HL-60 (cell line): ENCODE data around the gene PRELP.

Source experiments
- DNase-seq, 2 experiments: peaks; one replicate each; pipeline ENCODE4 v3.0.0-alpha.2; 2010 to 2020; ENCODE audit warnings: low read depth in 1 of 2, low spot score in 1 of 2
- H3K27ac ChIP-seq: fragments of 250-450 bp; sonication (Bioruptor Pico); replicated peaks from 2 replicates; pipeline ENCODE4 v1.5.1; 2020; ENCODE audit warnings: mild to moderate bottlenecking, moderate library complexity
- H3K27me3 ChIP-seq: fragments of 250-450 bp; sonication (Bioruptor Pico); 2 replicates; pipeline ENCODE4 v1.5.1; 2021; ENCODE audit warnings: mild to moderate bottlenecking, moderate library complexity; ENCODE audit not compliant: insufficient read depth, poor library complexity, severe bottlenecking
- H3K4me3 ChIP-seq: replicated peaks from 2 replicates; pipeline ENCODE4 v1.5.1; 2011; ENCODE audit warnings: mild to moderate bottlenecking, control low read depth, low read length; ENCODE audit not compliant: insufficient read depth
- CTCF ChIP-seq: IDR thresholded peaks from one replicate; pipeline ENCODE4 v1.5.1; 2011; ENCODE audit warnings: low read length, control low read depth, inconsistent platforms; ENCODE audit not compliant: insufficient read depth
- GABPA ChIP-seq: IDR thresholded peaks from 2 replicates; pipeline ENCODE4 v1.6.1; 2012; ENCODE audit warnings: low read depth
- POLR2AphosphoS5 ChIP-seq: IDR thresholded peaks from 2 replicates; pipeline ENCODE4 v1.6.1; 2012; ENCODE audit warnings: low read depth
- REST ChIP-seq: IDR thresholded peaks from 2 replicates; pipeline ENCODE4 v1.6.1; 2012; ENCODE audit warnings: low read depth; ENCODE audit not compliant: insufficient replicate concordance
- SPI1 ChIP-seq: IDR thresholded peaks from 2 replicates; pipeline ENCODE4 v1.6.1; 2012; ENCODE audit warnings: low read depth, mild to moderate bottlenecking, borderline replicate concordance

The PRELP gene

GRCh38 chr1:203441766-203442165 lies 33.8 kb upstream of the PRELP start:
- no peak for DNase-seq
- Histone ChIP-seq H3K4me3 (no peak overlapping the region), H3K27ac (no peak overlapping the region), H3K27me3 (peaks cover 4% of the 10 kb centered on the region)
- TF ChIP-seq CTCF (no peak), POLR2AphosphoS5 (no peak), REST (no peak), SPI1 (no peak), GABPA (no peak)

- Histone ChIP-seq H3K27ac (no peak overlapping the region), H3K4me3 (no peak overlapping the region), H3K27me3 (peaks cover 4% of the 10 kb centered on the region)
- TF ChIP-seq CTCF: no peak
- no peak for TF ChIP-seq SPI1
- no peak for TF ChIP-seq GABPA
- TF ChIP-seq POLR2AphosphoS5: no peak
- no peak for TF ChIP-seq REST
- no peak for DNase-seq
Observed at GRCh38 chr1:203442821-203443220, 32.8 kb upstream of the PRELP start.

- peaks cover 4% of the 10 kb centered on the region for H3K27me3 ChIP-seq
- H3K4me3 ChIP-seq: no peak overlapping the region
- no peak for TF ChIP-seq CTCF
- TF ChIP-seq SPI1: no peak
- TF ChIP-seq REST: no peak
- TF ChIP-seq POLR2AphosphoS5: no peak
- TF ChIP-seq GABPA: no peak
- H3K27ac ChIP-seq: no peak overlapping the region
- DNase-seq: no peak
Observed at GRCh38 chr1:203443296-203443695, 32.3 kb upstream of the PRELP start.
